ENCODE results near the gene TPRN. TPM values are rescaled to one million over a fixed set of nuclear protein-coding genes. Genes with fewer than 3 reads are reported as not detected.

TPRN gene
- total and polyA plus RNA-seq, 2 experiments from 2014 or later = 6.4 to 29.2 TPM

GRCh38 chr9:137157618-137158415 lies 42.7 kb downstream of the TPRN start:
- Mint-ChIP-seq H3K27me3 (ENCODE audit: insufficient read depth, low read depth, poor library complexity) (peaks cover 77% of the 10 kb centered on the region), H3K9me3 (no peaks in the 10 kb centered on the region; the same call in 2 of the 3 replicates), H3K4me3 (no peak overlapping the region), H3K36me3 (ENCODE audit: low read depth) (no peaks in the 10 kb centered on the region), H3K27ac (no peak overlapping the region), H3K4me1 (no peaks in the 10 kb centered on the region; the same call in 1 of the 3 replicates)
- Histone ChIP-seq H3K27me3 (ENCODE audit: insufficient read depth) (peaks cover 80% of the 10 kb centered on the region), H3F3A (replicated peaks; ENCODE audit: low read depth) (peaks cover 12% of the 10 kb centered on the region), H3K4me3 (no peak overlapping the region), H2AFZ (no peak overlapping the region), H3K27ac (ENCODE audit: low read depth) (no peak overlapping the region), H4K20me1 (replicated peaks; ENCODE audit: insufficient read depth) (no peaks in the 10 kb centered on the region), H3K4me2 (no peak overlapping the region), H3K36me3 (ENCODE audit: insufficient read depth) (no peaks in the 10 kb centered on the region), H3K4me1 (ENCODE audit: insufficient read depth) (peaks cover 2% of the 10 kb centered on the region; the same call in 1 of the 2 replicates), H3K79me2 (replicated peaks; ENCODE audit: insufficient read depth) (no peaks in the 10 kb centered on the region), H3K9me2 (ENCODE audit: insufficient read depth) (no peaks in the 10 kb centered on the region)
- DNase-seq (ENCODE audit: low spot score) (no peak), ATAC-seq (no peak)
- no peak for TF ChIP-seq ZNF331 (CRISPR knock-in tag; IDR thresholded peaks at IDR 0.05; ENCODE audit: low read depth)
- TF ChIP-seq STAT1 (IDR thresholded peaks at IDR 0.05; ENCODE audit: unreplicated experiment) = no peak
- TF ChIP-seq ETS1 (IDR thresholded peaks at IDR 0.05) = no peak
- no peak for TF ChIP-seq ZNF462 (CRISPR knock-in tag; IDR thresholded peaks at IDR 0.05)
- TF ChIP-seq EZH2phosphoT487 (IDR thresholded peaks at IDR 0.05; ENCODE audit: unreplicated experiment) = no peak
- TF ChIP-seq JUNB (IDR thresholded peaks at IDR 0.05; ENCODE audit: unreplicated experiment) = no peak
- no peak for TF ChIP-seq CTCF (conservative IDR thresholded peaks at IDR 0.05; ENCODE audit: low read depth in 2 of 2)
- no peak for TF ChIP-seq POLR2AphosphoS5 (IDR thresholded peaks at IDR 0.05; ENCODE audit: low read depth)
- TF ChIP-seq CREB1 (CRISPR knock-in tag; IDR thresholded peaks at IDR 0.05; ENCODE audit: low read depth) = no peak
- TF ChIP-seq EZH2 (IDR thresholded peaks at IDR 0.05; ENCODE audit: low read depth, unreplicated experiment) = no peak
- no peak for TF ChIP-seq NANOG (IDR thresholded peaks at IDR 0.05; ENCODE audit: borderline replicate concordance)
- no peak for TF ChIP-seq ZNF114 (CRISPR knock-in tag; IDR thresholded peaks at IDR 0.05)
- TF ChIP-seq REST (IDR thresholded peaks at IDR 0.05; ENCODE audit: unreplicated experiment) = no peak

Data from GM23338 (cell line).